GM21423 (cell line): ENCODE data around the gene CTTNBP2.

Experiments
- ATAC-seq: cut with Tn5 transposase; IDR thresholded peaks from one replicate; pipeline ENCODE4 v1.9.1; 2021; ENCODE audit warnings: mild to moderate bottlenecking, moderate library complexity; ENCODE audit not compliant: unreplicated experiment

CTTNBP2 gene

GRCh38 chr7:117871401-117871777 is 1.9 kb downstream of the CTTNBP2 start:
- ATAC-seq = no peak

- no peak for ATAC-seq
Observed at GRCh38 chr7:117870448-117871130, 2.7 kb downstream of the CTTNBP2 start.

- no peak for ATAC-seq
Observed at GRCh38 chr7:117869374-117869773, 3.9 kb downstream of the CTTNBP2 start.

- ATAC-seq = no peak
Observed at GRCh38 chr7:117863618-117864017, 9.6 kb downstream of the CTTNBP2 start.

GRCh38 chr7:117862378-117862777 is 10.9 kb downstream of the CTTNBP2 start:
- no peak for ATAC-seq

- no peak for ATAC-seq
Observed at GRCh38 chr7:117859246-117859812, 13.9 kb downstream of the CTTNBP2 start.

- no peak for ATAC-seq
Observed at GRCh38 chr7:117858712-117859111, 14.5 kb downstream of the CTTNBP2 start.

- ATAC-seq = no peak
Observed at GRCh38 chr7:117857718-117858117, 15.5 kb downstream of the CTTNBP2 start.

- ATAC-seq = no peak
Observed at GRCh38 chr7:117856196-117856595, 17.0 kb downstream of the CTTNBP2 start.

GRCh38 chr7:117854186-117854585 is 19.1 kb downstream of the CTTNBP2 start:
- no peak for ATAC-seq

GRCh38 chr7:117848941-117849340 is 24.3 kb downstream of the CTTNBP2 start:
- ATAC-seq = no peak

- ATAC-seq = no peak
Observed at GRCh38 chr7:117844678-117845077, 28.6 kb downstream of the CTTNBP2 start.

GRCh38 chr7:117841611-117842010 is 31.6 kb downstream of the CTTNBP2 start:
- ATAC-seq = no peak

- ATAC-seq = no peak
Observed at GRCh38 chr7:117841011-117841410, 32.2 kb downstream of the CTTNBP2 start.

- ATAC-seq = peak; percentile 67
Observed at GRCh38 chr7:117839507-117839906, 33.7 kb downstream of the CTTNBP2 start.

- peak; percentile 98 for ATAC-seq
Observed at GRCh38 chr7:117837841-117838240, 35.4 kb downstream of the CTTNBP2 start.

GRCh38 chr7:117835016-117835664 is 38.1 kb downstream of the CTTNBP2 start:
- no peak for ATAC-seq

GRCh38 chr7:117830422-117830954 is 42.8 kb downstream of the CTTNBP2 start:
- ATAC-seq = no peak

GRCh38 chr7:117829450-117830117 is 43.7 kb downstream of the CTTNBP2 start:
- ATAC-seq = no peak

- ATAC-seq = no peak
Observed at GRCh38 chr7:117828825-117829224, 44.4 kb downstream of the CTTNBP2 start.

GRCh38 chr7:117827862-117828261 is 45.4 kb downstream of the CTTNBP2 start:
- ATAC-seq = no peak

- no peak for ATAC-seq
Observed at GRCh38 chr7:117825132-117825531, 48.1 kb downstream of the CTTNBP2 start.
